GM18873 (cell line): ENCODE data around the gene MCAM.

Source experiments
- ATAC-seq: cut with Tn5 transposase; IDR thresholded peaks from one replicate; pipeline ENCODE4 v1.9.1; 2021; ENCODE audit warnings: mild to moderate bottlenecking, moderate library complexity, moderate number of reproducible peaks; ENCODE audit not compliant: unreplicated experiment, low FRiP score

MCAM gene

GRCh38 chr11:119345685-119346084, 28.8 kb upstream of the MCAM start:
- ATAC-seq, result no peak

GRCh38 chr11:119344291-119345010, 27.5 kb upstream of the MCAM start:
- no peak for ATAC-seq

- no peak for ATAC-seq
These were observed 26.8 kb upstream of the MCAM start for GRCh38 chr11:119343726-119344125.

GRCh38 chr11:119342362-119343130, 25.6 kb upstream of the MCAM start:
- no peak for ATAC-seq

- no peak for ATAC-seq
These were observed 25.0 kb upstream of the MCAM start for GRCh38 chr11:119342023-119342300.

- ATAC-seq, result no peak
These were observed 24.5 kb upstream of the MCAM start for GRCh38 chr11:119341222-119342022.

GRCh38 chr11:119340335-119341221, 23.6 kb upstream of the MCAM start, which contains the start of gene C1QTNF5:
TSS of gene C1QTNF5 (minus strand) at chr11:119340883. CDS start at chr11:119340397, 486 bp downstream.
- ATAC-seq, result no peak

- ATAC-seq, result no peak
These were observed 22.8 kb upstream of the MCAM start for GRCh38 chr11:119339589-119340334.

GRCh38 chr11:119338965-119339588, 22.1 kb upstream of the MCAM start:
- no peak for ATAC-seq

- no peak for ATAC-seq
These were observed 21.5 kb upstream of the MCAM start for GRCh38 chr11:119338318-119338890.

- no peak for ATAC-seq
These were observed 20.8 kb upstream of the MCAM start for GRCh38 chr11:119337581-119338317.

- no peak for ATAC-seq
These were observed 20.0 kb upstream of the MCAM start for GRCh38 chr11:119336744-119337469.

GRCh38 chr11:119335655-119336543, 19.0 kb upstream of the MCAM start:
- no peak for ATAC-seq

- ATAC-seq, result no peak
These were observed 18.2 kb upstream of the MCAM start for GRCh38 chr11:119335091-119335654.

GRCh38 chr11:119334174-119334930, 17.4 kb upstream of the MCAM start, which contains the start of gene RNF26:
TSS of gene RNF26 (plus strand) at chr11:119334527. CDS start at chr11:119335123, 596 bp downstream.
- ATAC-seq, result peak; percentile 91
